Right atrium auricular region (tissue), 2 donors: Measurements from ENCODE around the gene SNIP1. TPM values are rescaled to one million over a fixed set of nuclear protein-coding genes. Genes with fewer than 3 reads are reported as not detected.
"Not testable (repeated sequence)": the region's sequence is repeated elsewhere in the genome, so short reads cannot be mapped to it uniquely, and the experiment has no call there.

Experiments
- DNase-seq: peaks from one replicate; pipeline ENCODE4 v3.0.0-alpha.2; 2019; ENCODE audit warnings: low spot score
- H3K27ac ChIP-seq, 2 donors: fragments of 200-600 bp; sonication (generic); 1 replicate in 1 of 2; 2 replicates in 1 of 2; pipeline ENCODE4 v1.5.1; 2016 to 2019
- H3K27me3 ChIP-seq, 2 donors: fragments of 200-600 bp; sonication (generic); one replicate each; pipeline versions ENCODE4 v1.5.1 to v1.6.0; 2017 to 2019
- H3K36me3 ChIP-seq: fragments of 200-600 bp; sonication (generic); one replicate; pipeline ENCODE4 v1.5.1; 2016
- H3K4me1 ChIP-seq, 2 donors: fragments of 200-600 bp; sonication (generic); one replicate each; pipeline versions ENCODE4 v1.5.1 to v1.6.0; 2017 to 2019
- H3K4me3 ChIP-seq, 2 donors: fragments of 200-600 bp; sonication (generic); 1 replicate in 1 of 2; 2 replicates in 1 of 2; pipeline ENCODE4 v1.5.1; 2017 to 2019; ENCODE audit warnings: mild to moderate bottlenecking in 1 of 2, moderate library complexity in 1 of 2
- H3K9me3 ChIP-seq, 2 donors: fragments of 200-600 bp; sonication (generic); one replicate each; pipeline ENCODE4 v1.5.1; 2019
- total RNA-seq, 2 donors: library from RNA; depleted of rRNA; stranded (reverse); fragments of >200 nt; gene quantifications; one replicate each; pipeline ENCODE4 v1.1.0, GENCODE V29; 2016
- TF ChIP-seq, protein P1 (sequence below), 2 donors: fragments of 200-600 bp; sonication (generic); IDR thresholded peaks; one replicate each; pipeline ENCODE4 v1.5.1; 2019; ENCODE audit warnings: antibody characterized with exemption in 2 of 2

SNIP1 gene
- total RNA-seq, 2 donors from 2014 or later: 4.4 to 12.0 TPM

DNA sequence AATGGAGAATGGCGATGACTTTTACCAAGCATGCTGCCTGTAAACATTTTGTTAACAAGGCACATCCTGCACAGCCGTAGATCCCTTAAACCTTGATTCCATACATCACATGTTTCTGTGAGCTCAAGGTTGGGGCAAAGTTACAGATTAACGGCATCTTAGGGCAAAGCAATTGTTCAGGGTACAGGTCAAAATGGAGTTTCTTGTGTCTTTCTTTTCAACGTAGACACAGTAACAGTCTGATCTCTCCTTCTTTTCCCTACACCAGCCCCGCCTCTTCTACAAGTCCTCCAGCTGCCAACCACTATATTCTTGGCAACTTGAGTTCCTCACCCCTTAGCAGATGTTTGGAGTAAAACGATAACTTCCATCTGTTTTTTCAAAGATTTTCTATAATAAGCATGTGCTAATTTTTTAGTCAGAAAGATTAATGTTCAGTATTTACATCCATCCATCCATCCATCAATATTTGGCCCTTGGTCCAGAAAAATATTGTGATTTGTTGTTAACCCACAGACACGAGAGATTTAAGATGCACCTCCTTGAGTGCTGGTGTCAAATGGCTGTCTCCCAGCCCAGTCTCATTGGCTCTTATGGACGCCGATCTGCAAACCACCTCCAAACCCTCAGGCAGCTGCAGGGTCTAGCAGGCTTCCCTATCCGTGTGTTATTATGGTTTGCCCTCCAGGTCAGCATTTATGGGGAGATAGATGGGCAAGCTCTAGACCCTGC lies 6.5 kb upstream of the SNIP1 start:
- peaks cover 0 to 17% of the 10 kb centered on the region in 2 donors for H3K4me1 ChIP-seq
- TF ChIP-seq, protein P1, sequence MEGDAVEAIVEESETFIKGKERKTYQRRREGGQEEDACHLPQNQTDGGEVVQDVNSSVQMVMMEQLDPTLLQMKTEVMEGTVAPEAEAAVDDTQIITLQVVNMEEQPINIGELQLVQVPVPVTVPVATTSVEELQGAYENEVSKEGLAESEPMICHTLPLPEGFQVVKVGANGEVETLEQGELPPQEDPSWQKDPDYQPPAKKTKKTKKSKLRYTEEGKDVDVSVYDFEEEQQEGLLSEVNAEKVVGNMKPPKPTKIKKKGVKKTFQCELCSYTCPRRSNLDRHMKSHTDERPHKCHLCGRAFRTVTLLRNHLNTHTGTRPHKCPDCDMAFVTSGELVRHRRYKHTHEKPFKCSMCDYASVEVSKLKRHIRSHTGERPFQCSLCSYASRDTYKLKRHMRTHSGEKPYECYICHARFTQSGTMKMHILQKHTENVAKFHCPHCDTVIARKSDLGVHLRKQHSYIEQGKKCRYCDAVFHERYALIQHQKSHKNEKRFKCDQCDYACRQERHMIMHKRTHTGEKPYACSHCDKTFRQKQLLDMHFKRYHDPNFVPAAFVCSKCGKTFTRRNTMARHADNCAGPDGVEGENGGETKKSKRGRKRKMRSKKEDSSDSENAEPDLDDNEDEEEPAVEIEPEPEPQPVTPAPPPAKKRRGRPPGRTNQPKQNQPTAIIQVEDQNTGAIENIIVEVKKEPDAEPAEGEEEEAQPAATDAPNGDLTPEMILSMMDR (IDR thresholded peaks at IDR 0.05): no peak
- no peaks in the 10 kb centered on the region for H3K9me3 ChIP-seq
- H3K27me3 ChIP-seq: no peaks in the 10 kb centered on the region
- H3K4me3 ChIP-seq: no peak overlapping the region
- DNase-seq: no peak
- H3K36me3 ChIP-seq: peaks cover 11% of the 10 kb centered on the region
- no peak overlapping the region for H3K27ac ChIP-seq

DNA sequence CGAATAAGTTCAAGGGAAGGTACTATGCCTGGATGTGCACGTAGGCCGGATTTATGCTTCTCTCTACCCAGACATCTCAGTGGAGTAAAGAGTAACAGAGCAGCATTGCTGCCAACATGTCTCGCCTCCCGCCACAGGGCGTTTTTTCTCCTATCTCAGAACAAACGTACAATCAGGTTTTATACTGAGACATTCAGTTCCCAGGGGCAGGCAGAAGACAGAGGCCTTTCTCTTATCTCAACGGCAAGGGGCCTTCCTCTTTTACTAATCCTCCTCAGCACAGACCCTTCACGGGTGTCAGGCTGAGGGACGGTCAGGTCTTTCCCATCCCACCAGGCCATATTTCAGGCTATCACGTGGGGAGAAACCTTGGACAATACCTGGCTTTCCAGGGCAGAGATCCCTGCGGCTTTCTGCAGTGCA lies 5.9 kb upstream of the SNIP1 start:
- DNase-seq, H3K9me3 ChIP-seq, H3K4me3 ChIP-seq, H3K27me3 ChIP-seq, H3K36me3 ChIP-seq, H3K27ac ChIP-seq: not testable (repeated sequence)
- H3K4me1 ChIP-seq: peaks cover 0 to 17% of the 10 kb centered on the region in 2 donors

DNA sequence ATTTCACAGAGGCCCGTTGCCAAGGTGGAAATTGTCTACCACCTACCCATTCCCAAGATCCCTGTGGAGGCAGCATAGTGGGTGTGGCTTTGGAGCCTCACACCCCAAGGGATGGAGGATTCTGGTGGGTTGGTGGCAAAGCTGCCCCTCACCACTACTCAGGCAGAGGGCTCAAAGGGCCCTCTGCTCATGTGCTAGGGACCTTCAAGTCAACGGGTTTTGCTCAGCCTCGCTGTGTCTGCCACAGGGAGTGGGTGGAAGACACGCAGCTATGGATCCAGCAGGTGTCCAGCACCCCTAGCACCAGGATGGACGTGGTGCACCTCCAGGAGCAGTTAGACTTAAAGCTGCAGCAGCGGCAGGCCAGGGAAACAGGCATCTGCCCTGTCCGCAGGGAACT lies 5.0 kb upstream of the SNIP1 start:
- no peak for DNase-seq
- TF ChIP-seq, protein P1 (IDR thresholded peaks at IDR 0.05): no peak
- Histone ChIP-seq H3K36me3 (no peaks in the 10 kb centered on the region), H3K9me3 (no peaks in the 10 kb centered on the region), H3K27ac (no peak overlapping the region), H3K27me3 (no peaks in the 10 kb centered on the region), H3K4me3 (no peak overlapping the region), H3K4me1 (peaks cover 0 to 20% of the 10 kb centered on the region in 2 donors)

- DNase-seq: no peak
- Histone ChIP-seq H3K9me3 (no peaks in the 10 kb centered on the region), H3K27ac (no peak overlapping the region), H3K4me1 (peaks cover 0 to 22% of the 10 kb centered on the region in 2 donors), H3K27me3 (no peaks in the 10 kb centered on the region), H3K4me3 (no peak overlapping the region), H3K36me3 (no peaks in the 10 kb centered on the region)
- TF ChIP-seq, protein P1 (IDR thresholded peaks at IDR 0.05): no peak
These were observed 4.3 kb upstream of the SNIP1 start for GRCh38 chr1:37558411-37558810.

DNA sequence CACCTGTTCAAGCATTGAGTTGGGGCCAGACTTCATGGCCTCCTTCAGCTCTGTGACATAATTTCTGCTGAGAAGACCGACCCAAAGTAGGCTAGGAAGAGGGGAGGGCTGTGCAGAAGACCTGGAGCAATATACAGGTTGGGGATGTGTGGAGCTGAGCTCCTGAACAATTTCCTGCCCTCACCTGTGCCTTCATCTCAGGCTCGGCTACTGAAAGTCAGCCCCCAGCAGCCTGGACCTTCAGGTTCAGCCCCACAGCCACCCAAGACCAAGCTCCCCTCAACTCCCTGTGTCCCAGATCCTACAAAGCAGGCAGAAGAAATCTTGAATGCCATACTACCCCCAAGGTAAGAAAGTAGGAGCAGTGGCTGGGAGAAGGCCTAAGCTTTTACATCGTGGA lies 3.3 kb upstream of the SNIP1 start:
- Histone ChIP-seq H3K27ac (no peak overlapping the region), H3K4me3 (peak overlapping the region in 1 of 2 donors; percentile 43), H3K27me3 (no peaks in the 10 kb centered on the region), H3K36me3 (peaks cover 4% of the 10 kb centered on the region), H3K9me3 (no peaks in the 10 kb centered on the region), H3K4me1 (peaks cover 0 to 32% of the 10 kb centered on the region in 2 donors)
- TF ChIP-seq, protein P1 (IDR thresholded peaks at IDR 0.05): no peak
- no peak for DNase-seq

DNA sequence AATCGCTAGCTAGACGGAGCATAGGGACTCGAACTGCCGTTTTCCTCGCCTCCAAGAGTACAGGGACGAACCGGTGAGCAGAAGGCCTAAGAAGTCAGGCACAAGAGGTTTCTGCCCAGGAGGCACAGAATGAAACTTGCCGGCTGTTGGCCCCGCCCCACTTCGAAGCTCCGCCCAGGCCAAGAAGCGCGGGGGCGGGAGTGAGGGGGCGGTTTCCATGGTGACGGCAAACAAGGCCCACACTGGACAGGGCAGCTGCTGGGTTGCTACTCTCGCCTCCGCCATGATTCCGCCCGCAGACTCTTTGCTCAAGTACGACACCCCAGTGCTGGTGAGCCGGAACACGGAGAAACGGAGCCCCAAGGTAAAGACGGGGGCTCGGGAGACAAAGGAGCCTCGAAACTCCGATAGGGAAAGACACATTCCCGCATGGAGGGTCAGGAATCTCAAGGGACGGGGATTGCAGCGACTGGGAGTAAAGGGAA lies 2.7 kb upstream of the SNIP1 start, which contains the start of gene DNALI1:
Gene DNALI1 (plus strand): TSS at position 229 of the 485 bp plus-strand sequence. CDS start 55 bp downstream, at position 284.
- DNase-seq: peak; percentile 93
- Histone ChIP-seq H3K27ac (peak within 1 kb of the TSS in 1 of 2 donors; percentile 18), H3K27me3 (no peaks in the 10 kb centered on the region), H3K9me3 (no peaks in the 10 kb centered on the region), H3K4me1 (peaks cover 0 to 34% of the 10 kb centered on the region in 2 donors), H3K4me3 (peak within 1 kb of the TSS; percentile 19 to 43), H3K36me3 (peaks cover 10% of the 10 kb centered on the region)
- TF ChIP-seq, protein P1 (IDR thresholded peaks at IDR 0.05): no peak
